Neural progenitor cell (in vitro differentiated cells): ENCODE data around the gene ABCC1. TPM values are rescaled to one million over a fixed set of nuclear protein-coding genes. Genes with fewer than 3 reads are reported as not detected.
A peak's percentile ranks its signal among the peaks of the same experiment; 100 is the strongest.
"Not testable (repeated sequence)": the region's sequence is repeated elsewhere in the genome, so short reads cannot be mapped to it uniquely, and the experiment has no call there.

Experiments used
- DNase-seq: peaks from one replicate; pipeline ENCODE4 v3.0.0-alpha.2; 2016; ENCODE audit warnings: low spot score
- H2AFZ ChIP-seq: fragments of 200-600 bp; sonication (generic); replicated peaks from 2 replicates; pipeline ENCODE4 v1.6.1; 2016; ENCODE audit warnings: antibody characterized with exemption
- H3F3A ChIP-seq: fragments of 200-600 bp; sonication (generic); 2 replicates; pipeline ENCODE4 v1.6.1; 2016; ENCODE audit warnings: antibody characterized with exemption, low read depth
- H3K27ac ChIP-seq: fragments of 200-600 bp; sonication (generic); 2 replicates; pipeline ENCODE4 v1.5.1; 2016; ENCODE audit warnings: mild to moderate bottlenecking
- H3K27me3 ChIP-seq: fragments of 200-600 bp; sonication (generic); 2 replicates; pipeline ENCODE4 v1.6.1; 2016; ENCODE audit warnings: mild to moderate bottlenecking, moderate library complexity
- H3K36me3 ChIP-seq: fragments of 200-600 bp; sonication (generic); 2 replicates; pipeline ENCODE4 v1.5.1; 2016
- H3K4me1 ChIP-seq: fragments of 200-600 bp; sonication (generic); 2 replicates; pipeline ENCODE4 v1.6.1; 2016; ENCODE audit warnings: mixed run types
- H3K4me2 ChIP-seq: fragments of 200-600 bp; sonication (generic); 2 replicates; pipeline ENCODE4 v1.6.1; 2016
- H3K4me3 ChIP-seq: fragments of 200-600 bp; sonication (generic); 2 replicates; pipeline ENCODE4 v1.5.1; 2016
- H3K79me2 ChIP-seq: fragments of 200-600 bp; sonication (generic); 2 replicates; pipeline ENCODE4 v1.6.1; 2016; ENCODE audit warnings: low read depth
- H3K9ac ChIP-seq: fragments of 200-600 bp; sonication (generic); 2 replicates; pipeline ENCODE4 v1.6.1; 2016
- H3K9me3 ChIP-seq: fragments of 200-600 bp; sonication (generic); 2 replicates; pipeline ENCODE4 v1.5.1; 2016; ENCODE audit warnings: low read depth
- H4K20me1 ChIP-seq: fragments of 200-600 bp; sonication (generic); 2 replicates; pipeline ENCODE4 v1.6.1; 2016; ENCODE audit warnings: low read depth
- H3K27ac Mint-ChIP-seq: 3 replicates; pipeline ENCODE4 v1.8.0; 2021; ENCODE audit warnings: mixed read lengths
- H3K27me3 Mint-ChIP-seq: 2 replicates; pipeline ENCODE4 v1.8.0; 2022; ENCODE audit warnings: low read depth, mild to moderate bottlenecking, inconsistent platforms, moderate library complexity, mixed read lengths; ENCODE audit not compliant: insufficient read depth
- H3K36me3 Mint-ChIP-seq: 3 replicates; pipeline ENCODE4 v1.8.0; 2021; ENCODE audit warnings: mixed read lengths
- H3K4me1 Mint-ChIP-seq: 3 replicates; pipeline ENCODE4 v1.8.0; 2021; ENCODE audit warnings: mixed read lengths
- H3K4me3 Mint-ChIP-seq: 3 replicates; pipeline ENCODE4 v1.8.0; 2021; ENCODE audit warnings: mild to moderate bottlenecking, moderate library complexity, mixed read lengths
- H3K9me3 Mint-ChIP-seq: 3 replicates; pipeline ENCODE4 v1.8.0; 2020; ENCODE audit warnings: mixed read lengths
- CTCF ChIP-seq: fragments of 200-600 bp; sonication (generic); IDR thresholded peaks from 2 replicates; pipeline ENCODE4 v1.5.1; 2017; ENCODE audit warnings: antibody characterized with exemption, mild to moderate bottlenecking
- EZH2 ChIP-seq: fragments of 200-600 bp; sonication (generic); IDR thresholded peaks from 2 replicates; pipeline ENCODE4 v1.6.1; 2017; ENCODE audit warnings: antibody characterized with exemption, mild to moderate bottlenecking, moderate library complexity
- EZH2phosphoT487 ChIP-seq: fragments of 200-600 bp; sonication (generic); IDR thresholded peaks from 2 replicates; pipeline ENCODE4 v1.6.1; 2017; ENCODE audit warnings: antibody characterized with exemption
- total RNA-seq: library from RNA; depleted of rRNA; stranded (reverse); fragments of >200 nt; gene quantifications from 2 replicates; pipeline ENCODE4 v1.2.3, GENCODE V29; 2015; ENCODE audit warnings: low replicate concordance

Gene ABCC1
- total RNA-seq, 1 donor from 2014 or later = 17.5 TPM

- H3K9me3 ChIP-seq = no peaks in the 10 kb centered on the region
Measured at GRCh38 chr16:16147316-16147999, 198.0 kb downstream of the ABCC1 start.

GRCh38 chr16:16148000-16148599, 198.7 kb downstream of the ABCC1 start:
- H3K27ac Mint-ChIP-seq = peak overlapping the region; percentile 29
- H3K9ac ChIP-seq, H3K4me3 Mint-ChIP-seq, H3K4me1 ChIP-seq, H3K36me3 Mint-ChIP-seq, H4K20me1 ChIP-seq, H3K4me1 Mint-ChIP-seq, H3K4me3 ChIP-seq, H3K36me3 ChIP-seq, H3K9me3 ChIP-seq, H3K79me2 ChIP-seq, H3F3A ChIP-seq, H3K9me3 Mint-ChIP-seq, H2AFZ ChIP-seq, H3K4me2 ChIP-seq, DNase-seq, H3K27ac ChIP-seq, H3K27me3 ChIP-seq: not testable (repeated sequence)
- H3K27me3 Mint-ChIP-seq = peaks cover 14% of the 10 kb centered on the region

More at GRCh38 chr16:16147316-16147999, 198.0 kb downstream of the ABCC1 start:
- Mint-ChIP-seq H3K4me3 (no peak overlapping the region), H3K36me3 (no peaks in the 10 kb centered on the region), H3K9me3 (no peaks in the 10 kb centered on the region), H3K27ac (peak overlapping the region; percentile 78), H3K4me1 (peaks cover 2% of the 10 kb centered on the region), H3K27me3 (peaks cover 14% of the 10 kb centered on the region)
- Histone ChIP-seq H4K20me1 (peaks cover 3% of the 10 kb centered on the region), H3K4me2 (no peak overlapping the region), H3K79me2 (no peaks in the 10 kb centered on the region), H3K27me3 (no peaks in the 10 kb centered on the region), H3F3A (no peaks in the 10 kb centered on the region), H3K27ac (no peak overlapping the region), H3K36me3 (no peaks in the 10 kb centered on the region), H3K4me1 (no peaks in the 10 kb centered on the region), H3K9ac (no peak overlapping the region), H2AFZ (no peak overlapping the region), H3K4me3 (no peak overlapping the region)
- no peak for TF ChIP-seq CTCF
- no peak for TF ChIP-seq EZH2
- no peak for TF ChIP-seq EZH2phosphoT487
- no peak for DNase-seq

GRCh38 chr16:16148755-16149154, 199.3 kb downstream of the ABCC1 start:
- H3K27ac ChIP-seq = no peak overlapping the region
- no peak for DNase-seq
- no peak overlapping the region for H3K9ac ChIP-seq
- H3K27ac Mint-ChIP-seq = no peak overlapping the region
- H3K27me3 ChIP-seq = no peaks in the 10 kb centered on the region
- no peak overlapping the region for H3K4me2 ChIP-seq
- H3K4me3 Mint-ChIP-seq = no peak overlapping the region
- no peak overlapping the region for H3K4me3 ChIP-seq
- H3K9me3 ChIP-seq = no peaks in the 10 kb centered on the region
- H3K36me3 ChIP-seq = no peaks in the 10 kb centered on the region
- peaks cover 14% of the 10 kb centered on the region for H3K27me3 Mint-ChIP-seq
- H3K9me3 Mint-ChIP-seq = no peaks in the 10 kb centered on the region
- H3K79me2 ChIP-seq = no peaks in the 10 kb centered on the region
- H3F3A ChIP-seq = no peaks in the 10 kb centered on the region
- H3K4me1 ChIP-seq = no peaks in the 10 kb centered on the region
- peaks cover 1% of the 10 kb centered on the region for H4K20me1 ChIP-seq
- no peaks in the 10 kb centered on the region for H3K36me3 Mint-ChIP-seq
- peaks cover 2% of the 10 kb centered on the region for H3K4me1 Mint-ChIP-seq
- no peak overlapping the region for H2AFZ ChIP-seq
- TF ChIP-seq CTCF = no peak
- no peak for TF ChIP-seq EZH2phosphoT487
- TF ChIP-seq EZH2 = no peak

- Histone ChIP-seq H3K9me3 (no peaks in the 10 kb centered on the region), H4K20me1 (no peaks in the 10 kb centered on the region), H3K27ac (no peak overlapping the region), H3K4me1 (no peaks in the 10 kb centered on the region), H3K4me2 (no peak overlapping the region), H3K27me3 (no peaks in the 10 kb centered on the region), H3K79me2 (no peaks in the 10 kb centered on the region), H3F3A (no peaks in the 10 kb centered on the region), H3K36me3 (no peaks in the 10 kb centered on the region), H3K9ac (no peak overlapping the region), H3K4me3 (no peak overlapping the region), H2AFZ (no peak overlapping the region)
- no peak overlapping the region for H3K27ac Mint-ChIP-seq
- H3K4me3 Mint-ChIP-seq = no peak overlapping the region
- peaks cover 2% of the 10 kb centered on the region for H3K4me1 Mint-ChIP-seq
- peaks cover 11% of the 10 kb centered on the region for H3K27me3 Mint-ChIP-seq
- no peak for DNase-seq
- TF ChIP-seq CTCF (no peak), EZH2 (no peak), EZH2phosphoT487 (no peak)
- no peaks in the 10 kb centered on the region for H3K9me3 Mint-ChIP-seq
- H3K36me3 Mint-ChIP-seq = no peaks in the 10 kb centered on the region
Measured at GRCh38 chr16:16149710-16150116, 200.3 kb downstream of the ABCC1 start.
